GM18907 (cell line): ENCODE measurements around the gene SPATS2.

Experiments used
- ATAC-seq: cut with Tn5 transposase; IDR thresholded peaks from one replicate; pipeline ENCODE4 v1.9.1; 2021; ENCODE audit warnings: mild to moderate bottlenecking, moderate library complexity; ENCODE audit not compliant: unreplicated experiment

The SPATS2 gene

DNA sequence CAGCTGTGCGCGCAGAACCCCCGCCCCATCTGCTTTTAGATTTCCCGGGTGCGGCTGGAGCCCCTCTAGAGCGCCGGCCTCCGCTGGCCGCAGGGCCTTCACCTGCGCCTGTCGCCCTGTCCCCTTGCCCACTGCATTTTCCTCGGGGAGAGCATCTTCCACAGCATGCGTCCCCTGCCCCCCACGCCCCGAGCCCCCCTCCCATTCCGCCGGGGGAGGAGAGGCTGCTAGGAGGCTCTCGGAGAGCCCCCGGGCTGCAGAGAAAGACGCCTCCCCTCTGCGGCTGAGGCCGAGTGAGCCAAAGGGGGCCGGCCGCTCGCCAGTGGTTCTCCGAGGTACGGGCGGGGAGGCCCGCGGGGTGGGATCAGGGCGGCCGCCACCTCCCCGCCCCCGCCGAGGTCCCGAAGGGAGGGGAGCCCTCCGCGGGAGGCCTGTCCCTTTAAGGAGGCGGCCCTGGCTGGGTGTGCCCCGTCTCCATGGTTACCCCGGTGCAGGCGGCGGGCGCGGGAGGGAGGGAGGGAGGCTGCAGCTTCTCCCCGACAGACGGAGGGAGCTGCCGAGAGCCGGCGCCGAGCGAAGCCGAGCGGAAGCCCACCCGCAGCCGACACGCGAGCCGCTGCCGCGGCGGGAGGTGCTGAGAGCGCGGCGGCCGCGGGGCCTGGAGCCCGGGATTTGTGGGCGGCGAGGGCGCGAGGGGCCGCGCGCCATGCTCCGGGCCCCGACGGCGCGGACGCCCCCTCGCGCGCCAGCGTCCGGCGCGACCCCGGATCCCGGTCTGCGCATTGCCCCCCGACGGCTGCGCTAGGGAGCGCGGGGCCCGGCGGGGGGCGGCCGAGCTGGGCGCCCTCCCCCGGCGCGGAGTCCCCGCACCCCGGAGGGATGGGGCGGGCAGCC is 171.5 kb downstream of the SPATS2 start, which contains the start of gene KCNH3:
Gene KCNH3, plus strand, starts transcription at position 521 of the 894 bp plus-strand sequence. CDS start 387 bp downstream, outside the sequence.
- ATAC-seq = peak; percentile 69

DNA sequence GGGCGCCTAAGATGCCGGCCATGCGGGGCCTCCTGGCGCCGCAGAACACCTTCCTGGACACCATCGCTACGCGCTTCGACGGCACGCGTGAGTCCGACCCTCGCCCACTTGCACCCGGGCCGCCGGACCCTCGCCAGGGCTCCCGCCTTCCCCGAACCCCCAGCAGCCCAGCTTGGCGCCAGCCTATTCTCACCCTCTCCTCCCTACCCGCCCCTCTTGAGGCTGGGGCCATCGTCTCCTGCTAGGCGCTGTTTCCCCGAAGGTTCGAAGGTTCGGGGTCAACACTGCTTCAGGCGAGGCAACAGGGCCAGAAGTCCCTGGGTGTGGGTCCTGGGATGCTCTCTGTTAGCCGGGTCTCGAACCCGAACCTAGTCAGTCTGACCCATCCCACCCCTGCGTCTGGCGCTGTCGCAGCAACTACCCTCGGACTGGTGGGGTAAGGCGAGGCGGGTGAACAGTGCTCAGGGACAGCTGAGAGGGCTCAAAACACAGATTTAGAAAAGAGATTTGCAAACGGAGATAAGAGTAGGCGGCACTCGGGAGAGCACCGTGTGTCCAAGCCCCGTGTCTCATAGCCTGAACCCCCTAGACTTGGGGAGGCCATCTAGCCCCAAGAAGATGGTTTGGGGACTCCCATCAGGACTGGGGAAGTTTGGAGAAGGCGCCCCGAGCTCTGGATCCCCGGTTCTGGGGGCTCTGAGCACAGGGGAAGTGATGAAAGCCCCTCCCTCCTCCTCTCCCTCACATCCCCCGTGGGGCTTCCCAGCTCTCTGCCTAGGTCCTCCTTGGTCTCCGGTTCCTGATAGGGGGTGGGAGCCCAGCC is 172.4 kb downstream of the SPATS2 start:
- no peak for ATAC-seq

DNA sequence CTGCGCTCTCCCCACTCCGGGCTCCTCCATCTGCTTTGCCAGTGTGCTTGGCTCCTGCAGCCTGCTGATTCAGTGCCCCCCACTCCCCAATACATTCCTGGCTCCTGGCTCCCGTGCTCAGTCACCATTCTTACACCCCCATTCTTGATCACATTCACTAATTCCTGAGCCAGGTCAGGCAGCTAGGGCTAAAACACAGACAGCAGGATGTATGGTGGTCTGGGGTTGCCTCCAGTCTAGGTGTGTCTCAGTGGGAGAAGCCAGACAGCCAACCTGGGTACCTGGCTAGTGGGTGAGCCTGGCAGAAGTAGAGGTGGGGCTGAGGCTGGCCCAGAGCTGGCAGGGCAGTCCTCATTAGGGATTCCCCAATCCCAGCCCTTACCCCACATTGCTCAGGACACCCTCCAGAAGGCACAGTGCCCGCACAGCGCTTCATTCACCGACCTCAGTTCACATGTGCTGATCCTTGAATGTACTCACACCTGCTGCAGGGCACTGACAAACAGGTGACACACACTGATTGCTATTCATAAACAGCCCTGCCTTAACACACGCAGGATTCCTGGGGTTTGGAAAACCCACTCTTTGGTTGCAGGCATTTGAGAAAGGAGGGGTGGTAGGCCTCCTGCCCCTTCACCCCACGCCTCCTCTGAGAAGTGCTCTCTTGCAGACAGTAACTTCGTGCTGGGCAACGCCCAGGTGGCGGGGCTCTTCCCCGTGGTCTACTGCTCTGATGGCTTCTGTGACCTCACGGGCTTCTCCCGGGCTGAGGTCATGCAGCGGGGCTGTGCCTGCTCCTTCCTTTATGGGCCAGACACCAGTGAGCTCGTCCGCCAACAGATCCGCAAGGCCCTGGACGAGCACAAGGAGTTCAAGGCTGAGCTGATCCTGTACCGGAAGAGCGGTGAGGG is 173.2 kb downstream of the SPATS2 start:
- ATAC-seq = no peak

DNA sequence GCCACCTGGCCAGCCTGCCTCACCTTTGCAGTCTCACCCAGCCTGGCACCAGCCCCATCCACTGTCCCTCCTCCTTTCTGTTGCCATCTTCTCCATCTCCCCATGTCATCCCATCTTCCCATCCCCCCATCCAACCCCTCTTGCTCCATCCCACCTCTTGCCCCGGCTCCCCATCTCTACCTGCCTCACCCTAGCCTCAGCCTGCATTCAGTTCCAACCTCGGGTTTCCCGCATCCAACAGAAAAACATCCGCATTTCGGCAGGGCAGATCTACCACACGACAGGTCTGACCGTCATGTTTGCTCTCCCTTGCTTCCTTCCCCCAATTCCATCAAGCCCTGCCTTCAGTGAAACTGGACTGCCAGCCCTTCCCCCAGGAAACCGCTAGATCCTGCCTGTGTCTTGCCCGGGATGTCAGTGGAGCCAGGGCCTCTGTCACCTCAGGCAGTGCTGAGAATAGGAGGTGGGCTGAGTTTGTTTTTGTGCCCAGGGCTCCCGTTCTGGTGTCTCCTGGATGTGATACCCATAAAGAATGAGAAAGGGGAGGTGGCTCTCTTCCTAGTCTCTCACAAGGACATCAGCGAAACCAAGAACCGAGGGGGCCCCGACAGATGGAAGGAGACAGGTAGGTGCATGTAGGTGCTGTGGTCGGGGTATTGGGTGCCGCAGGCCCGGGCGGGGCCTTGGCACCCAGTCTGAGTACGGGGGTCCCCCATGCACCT is 174.0 kb downstream of the SPATS2 start:
- no peak for ATAC-seq

DNA sequence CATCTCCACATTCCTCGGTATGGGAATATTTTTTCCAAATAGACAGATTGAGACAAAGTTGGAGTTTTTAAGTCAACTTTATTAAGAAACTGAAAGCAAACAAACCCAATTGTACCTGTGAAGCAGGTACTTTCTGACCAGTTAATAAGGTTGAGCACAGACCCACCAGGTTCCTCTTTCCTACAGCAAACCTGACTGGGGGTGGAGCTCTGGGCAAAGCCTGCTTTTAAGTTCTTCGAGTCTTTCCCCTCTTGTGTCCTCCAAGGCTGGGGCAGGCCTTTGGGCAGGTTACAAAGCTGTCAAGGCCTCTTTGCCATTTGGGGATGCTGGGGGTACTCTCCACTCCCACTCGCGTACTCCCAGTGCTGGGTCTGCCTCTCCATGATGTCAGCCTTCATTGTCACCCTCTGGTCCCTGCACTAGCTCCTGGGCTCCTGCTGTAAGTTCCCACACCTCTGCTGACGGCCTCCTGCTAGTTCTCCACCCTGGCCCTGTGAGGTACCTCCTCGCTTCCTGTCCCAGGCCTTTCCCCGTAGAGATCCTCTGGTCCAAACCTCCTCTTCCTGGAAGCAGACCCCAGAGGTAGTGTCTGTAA is 174.7 kb downstream of the SPATS2 start:
- ATAC-seq = no peak

DNA sequence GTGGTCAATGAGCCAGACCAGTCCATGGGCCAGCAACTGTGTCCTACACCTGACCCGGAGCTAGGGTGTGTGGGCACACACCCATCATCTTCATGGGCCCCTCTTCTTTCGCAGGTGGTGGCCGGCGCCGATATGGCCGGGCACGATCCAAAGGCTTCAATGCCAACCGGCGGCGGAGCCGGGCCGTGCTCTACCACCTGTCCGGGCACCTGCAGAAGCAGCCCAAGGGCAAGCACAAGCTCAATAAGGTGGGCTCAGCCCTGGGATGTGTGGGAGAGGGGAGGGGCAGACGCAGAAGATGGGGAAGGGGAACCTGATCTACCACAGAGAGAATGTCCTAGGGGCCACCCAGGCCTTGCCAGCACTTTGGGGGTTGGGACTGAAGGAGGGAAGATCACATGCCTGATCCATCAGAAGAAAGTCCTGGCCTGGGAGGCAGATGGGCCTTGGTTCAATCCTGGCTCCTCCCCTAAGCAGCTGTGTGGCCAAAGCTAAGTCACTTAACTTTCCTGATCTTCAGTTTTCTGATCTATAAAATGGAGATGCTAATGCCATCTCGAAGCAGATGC is 175.4 kb downstream of the SPATS2 start:
- ATAC-seq = no peak

DNA sequence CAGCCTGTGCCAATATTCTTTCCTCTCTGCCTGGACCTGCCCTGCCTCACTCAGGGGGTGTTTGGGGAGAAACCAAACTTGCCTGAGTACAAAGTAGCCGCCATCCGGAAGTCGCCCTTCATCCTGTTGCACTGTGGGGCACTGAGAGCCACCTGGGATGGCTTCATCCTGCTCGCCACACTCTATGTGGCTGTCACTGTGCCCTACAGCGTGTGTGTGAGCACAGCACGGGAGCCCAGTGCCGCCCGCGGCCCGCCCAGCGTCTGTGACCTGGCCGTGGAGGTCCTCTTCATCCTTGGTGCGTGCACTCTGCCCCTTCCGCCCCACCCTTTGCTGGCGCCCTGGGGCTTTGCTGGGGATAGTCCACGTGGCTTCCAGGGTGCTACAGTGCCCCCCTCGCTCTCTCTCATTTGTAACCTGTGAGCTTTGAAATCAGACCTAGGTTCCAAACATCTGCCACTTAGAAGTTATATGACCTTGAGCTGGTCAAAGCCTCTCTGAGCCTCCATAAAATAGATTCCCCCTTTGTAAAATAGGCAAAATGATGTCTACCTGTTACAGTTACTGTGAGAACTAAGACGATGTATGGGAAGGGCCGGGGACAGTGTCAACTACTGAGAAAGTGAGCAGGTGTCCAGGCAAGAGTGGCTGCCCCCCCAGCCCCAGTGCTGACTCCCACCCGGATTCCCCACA is 176.1 kb downstream of the SPATS2 start:
- ATAC-seq = no peak

DNA sequence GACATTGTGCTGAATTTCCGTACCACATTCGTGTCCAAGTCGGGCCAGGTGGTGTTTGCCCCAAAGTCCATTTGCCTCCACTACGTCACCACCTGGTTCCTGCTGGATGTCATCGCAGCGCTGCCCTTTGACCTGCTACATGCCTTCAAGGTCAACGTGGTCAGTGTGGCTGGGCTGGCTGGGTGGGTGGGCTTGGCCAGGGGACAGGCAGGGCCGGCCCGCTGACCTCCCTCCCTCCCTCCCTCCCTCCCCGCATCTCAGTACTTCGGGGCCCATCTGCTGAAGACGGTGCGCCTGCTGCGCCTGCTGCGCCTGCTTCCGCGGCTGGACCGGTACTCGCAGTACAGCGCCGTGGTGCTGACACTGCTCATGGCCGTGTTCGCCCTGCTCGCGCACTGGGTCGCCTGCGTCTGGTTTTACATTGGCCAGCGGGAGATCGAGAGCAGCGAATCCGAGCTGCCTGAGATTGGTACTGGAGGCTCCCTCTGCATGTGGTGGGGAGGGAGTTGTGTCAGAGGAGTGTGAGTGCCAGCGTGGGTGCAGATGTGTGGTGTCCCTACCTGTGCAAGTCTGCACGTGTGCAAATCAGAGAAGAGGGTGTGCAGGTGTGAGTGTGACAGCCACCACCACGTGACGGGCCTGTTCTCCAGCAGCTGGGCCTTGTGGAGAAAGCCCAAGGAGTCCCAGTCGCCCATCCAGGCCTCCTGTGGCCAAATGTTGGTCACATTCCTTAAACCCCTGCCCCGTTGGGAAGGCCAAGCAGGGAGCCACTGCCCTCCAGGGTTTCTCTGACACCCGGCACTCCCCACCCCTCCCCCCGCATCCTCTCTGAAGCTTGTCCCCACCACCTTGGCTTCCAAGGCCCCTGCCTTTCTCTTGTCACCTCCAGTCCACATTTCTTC is 176.9 kb downstream of the SPATS2 start:
- ATAC-seq = no peak

DNA sequence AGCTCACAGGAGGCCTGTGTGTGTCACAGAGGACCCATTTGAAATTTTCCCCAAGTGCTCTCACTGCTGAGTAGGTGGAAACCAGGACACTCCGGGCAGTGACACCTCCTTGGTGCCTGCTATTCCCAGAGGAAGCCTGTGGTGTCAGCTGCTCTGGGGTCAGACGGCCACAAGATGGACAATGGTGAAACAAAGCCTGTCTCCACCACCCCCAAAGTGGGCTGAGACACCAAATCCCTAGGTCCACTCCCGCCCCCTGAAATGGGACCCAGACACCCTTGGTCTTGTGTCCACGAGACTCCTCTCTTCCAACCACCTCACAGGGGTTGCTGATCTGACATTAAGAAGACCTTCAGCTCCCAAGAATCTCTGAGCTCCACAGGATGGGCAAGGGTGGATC is 178.6 kb downstream of the SPATS2 start:
- ATAC-seq = no peak

DNA sequence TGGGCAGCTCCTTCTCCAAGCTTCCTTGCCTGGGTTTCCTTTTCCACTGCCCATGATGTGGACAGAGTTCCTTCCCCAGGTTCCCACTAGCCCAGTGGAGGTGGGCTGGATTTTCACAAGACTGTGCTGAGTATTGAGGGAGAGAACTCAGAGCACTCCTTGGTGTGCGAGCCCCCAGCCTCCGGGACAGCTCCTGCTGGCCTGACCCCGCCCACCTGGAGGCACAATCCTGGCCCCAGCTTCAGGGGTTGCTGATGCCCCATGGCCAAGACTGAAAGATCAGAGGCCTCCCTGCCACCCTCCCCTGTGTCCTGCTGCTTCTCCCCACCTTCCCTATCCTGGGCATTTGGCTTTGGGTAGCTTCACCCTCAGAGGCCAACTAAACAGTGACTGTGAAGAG is 179.2 kb downstream of the SPATS2 start:
- ATAC-seq = no peak

DNA sequence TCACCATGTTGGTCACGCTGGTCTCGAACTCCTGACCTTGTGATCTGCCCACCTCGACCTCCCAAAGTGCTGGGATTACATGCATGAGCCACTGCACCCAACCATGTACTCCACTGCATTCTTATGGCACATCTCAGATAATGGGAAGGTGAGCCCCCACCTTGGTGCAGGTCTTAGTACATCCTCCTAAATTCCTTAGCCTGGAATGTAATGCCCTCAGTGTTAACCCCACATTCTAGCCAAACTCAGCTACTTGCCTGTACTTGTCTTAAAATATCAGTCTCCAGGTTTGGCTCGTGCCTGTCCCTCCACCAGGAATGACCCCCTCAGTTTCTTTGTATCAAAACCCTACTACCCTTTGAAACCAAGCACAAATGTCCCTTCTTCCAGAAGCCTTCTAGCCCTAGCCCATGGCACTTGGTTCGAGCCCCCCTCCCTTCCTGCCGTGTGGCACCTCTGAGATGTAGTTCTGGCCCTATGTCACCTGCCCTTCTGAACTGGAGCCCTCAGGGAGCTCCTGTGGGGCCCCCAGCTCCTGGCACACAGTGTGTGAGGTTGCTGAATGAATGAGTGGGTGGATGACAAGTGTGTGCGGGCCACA is 179.9 kb downstream of the SPATS2 start:
- no peak for ATAC-seq

DNA sequence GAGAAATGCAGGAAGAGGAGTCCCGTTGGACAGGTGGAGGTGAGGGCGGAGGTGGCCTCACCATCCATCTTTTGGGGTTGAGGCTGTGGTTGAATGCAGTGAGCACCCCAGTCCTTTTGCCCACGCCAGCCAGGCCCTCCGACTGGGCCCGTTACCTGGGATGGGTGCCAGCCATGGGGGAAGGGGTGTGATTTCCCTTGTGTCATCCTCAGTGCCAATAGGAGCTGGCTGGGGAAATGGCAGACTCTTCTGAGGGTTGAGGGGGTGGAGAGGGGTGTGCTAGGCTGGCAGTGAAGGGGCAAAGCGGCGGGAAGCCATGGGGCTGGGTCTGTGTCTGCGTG is 181.2 kb downstream of the SPATS2 start:
- ATAC-seq = no peak

DNA sequence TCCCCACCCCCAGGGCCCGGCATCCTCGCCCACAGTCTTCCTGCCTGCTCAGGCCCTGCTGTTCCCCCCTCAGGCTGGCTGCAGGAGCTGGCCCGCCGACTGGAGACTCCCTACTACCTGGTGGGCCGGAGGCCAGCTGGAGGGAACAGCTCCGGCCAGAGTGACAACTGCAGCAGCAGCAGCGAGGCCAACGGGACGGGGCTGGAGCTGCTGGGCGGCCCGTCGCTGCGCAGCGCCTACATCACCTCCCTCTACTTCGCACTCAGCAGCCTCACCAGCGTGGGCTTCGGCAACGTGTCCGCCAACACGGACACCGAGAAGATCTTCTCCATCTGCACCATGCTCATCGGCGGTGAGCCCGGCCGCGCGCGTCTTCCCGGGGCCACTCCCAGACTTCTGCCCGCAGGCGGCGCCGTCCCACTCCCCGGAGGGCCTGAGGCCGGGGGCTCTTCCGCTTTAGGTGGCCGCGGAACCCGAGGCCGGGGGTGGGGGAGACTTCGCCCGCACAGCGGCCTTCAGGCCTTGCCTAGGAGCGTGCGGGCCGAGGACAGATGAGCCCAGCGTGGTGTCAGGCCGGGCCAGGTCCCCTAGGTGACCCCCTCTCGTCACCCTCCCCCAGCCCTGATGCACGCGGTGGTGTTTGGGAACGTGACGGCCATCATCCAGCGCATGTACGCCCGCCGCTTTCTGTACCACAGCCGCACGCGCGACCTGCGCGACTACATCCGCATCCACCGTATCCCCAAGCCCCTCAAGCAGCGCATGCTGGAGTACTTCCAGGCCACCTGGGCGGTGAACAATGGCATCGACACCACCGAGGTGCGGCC is 181.8 kb downstream of the SPATS2 start:
- no peak for ATAC-seq

DNA sequence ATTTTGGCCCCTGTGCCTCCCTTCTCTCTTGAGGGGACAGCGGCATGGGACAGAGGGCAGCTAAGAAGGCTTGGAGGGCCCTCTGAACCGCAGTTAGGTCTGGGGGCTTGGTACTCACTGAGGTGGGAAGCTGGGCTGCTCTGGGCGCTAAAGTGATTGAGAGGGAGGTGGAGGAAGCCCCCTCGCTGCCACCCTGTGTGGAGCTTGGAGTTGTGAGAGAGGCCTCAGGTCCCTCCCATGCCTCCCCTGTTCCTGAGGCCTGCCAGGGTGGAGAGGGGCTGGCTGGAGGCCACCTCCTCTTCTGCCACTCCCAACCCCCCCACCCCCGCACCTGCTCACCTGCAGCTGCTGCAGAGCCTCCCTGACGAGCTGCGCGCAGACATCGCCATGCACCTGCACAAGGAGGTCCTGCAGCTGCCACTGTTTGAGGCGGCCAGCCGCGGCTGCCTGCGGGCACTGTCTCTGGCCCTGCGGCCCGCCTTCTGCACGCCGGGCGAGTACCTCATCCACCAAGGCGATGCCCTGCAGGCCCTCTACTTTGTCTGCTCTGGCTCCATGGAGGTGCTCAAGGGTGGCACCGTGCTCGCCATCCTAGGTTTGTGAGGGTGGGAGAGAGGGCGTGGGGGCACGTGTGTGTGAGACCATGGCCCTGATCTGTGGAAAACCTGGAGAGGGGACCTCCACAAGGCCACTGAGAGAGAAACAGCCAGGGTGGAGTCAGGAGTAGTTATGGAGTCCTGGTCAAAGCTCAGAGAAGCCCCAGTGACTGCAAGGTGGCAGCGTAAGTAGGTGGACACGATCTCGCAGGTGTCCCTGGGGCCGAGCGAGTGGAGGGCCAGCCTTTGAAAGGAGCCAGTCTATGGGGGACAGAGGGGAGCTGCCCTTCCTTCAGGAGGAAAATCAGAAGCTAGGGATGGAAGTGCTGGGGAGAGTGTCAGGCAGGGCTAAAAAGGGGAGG is 182.8 kb downstream of the SPATS2 start:
- ATAC-seq = no peak

DNA sequence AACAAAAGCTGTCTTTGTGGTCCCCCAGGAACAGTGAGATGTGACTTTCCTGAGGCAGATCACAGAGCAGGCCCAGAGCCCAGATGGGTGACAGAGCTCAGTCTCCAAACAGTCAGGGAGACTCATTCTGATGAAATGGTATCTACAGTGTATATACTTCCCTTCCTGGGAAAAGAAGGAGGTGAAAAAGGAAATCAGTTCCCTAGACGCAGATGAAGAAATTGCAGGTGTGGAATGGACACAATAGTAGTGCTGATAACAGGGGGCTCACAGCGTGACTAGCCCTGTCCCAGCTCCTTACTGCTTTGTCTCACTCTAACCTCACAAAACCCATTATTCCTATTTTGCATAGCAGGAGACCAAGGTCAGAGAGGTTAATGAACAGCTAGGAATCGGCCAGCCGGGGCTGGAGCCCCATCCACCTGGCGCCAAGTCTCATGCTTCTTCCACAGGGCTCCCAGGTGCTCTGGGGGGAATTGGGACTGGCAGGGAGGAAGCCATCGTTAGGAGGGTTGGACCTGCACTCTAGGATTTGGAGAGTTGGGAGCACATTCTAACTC is 183.5 kb downstream of the SPATS2 start:
- no peak for ATAC-seq
